Gastroesophageal sphincter (tissue), 3 donors: ENCODE data around the gene ETV6.

Experiments used
- CTCF ChIP-seq, 4 experiments: fragments of 200-600 bp in 2 of 4; fragments of 450-650 bp in 2 of 4; sonication (generic) in 1 of 4; IDR thresholded peaks; one replicate each; pipeline ENCODE4 v1.5.1; 2017 to 2019; ENCODE audit warnings: antibody characterized with exemption in 4 of 4, mild to moderate bottlenecking in 2 of 4, moderate library complexity in 2 of 4
- EP300 ChIP-seq: sonication (generic); formaldehyde crosslinking; IDR thresholded peaks from one replicate; pipeline ENCODE4 v1.6.1; 2017; ENCODE audit warnings: antibody characterized with exemption, mild to moderate bottlenecking
- POLR2A ChIP-seq, 2 donors: fragments of 450-650 bp; IDR thresholded peaks; one replicate each; pipeline ENCODE4 v1.6.1; 2017; ENCODE audit warnings: antibody characterized with exemption in 2 of 2, mild to moderate bottlenecking in 2 of 2, moderate library complexity in 1 of 2

GRCh38 chr12:11653215-11653753 lies 3.8 kb downstream of the ETV6 start:
- TF ChIP-seq CTCF (IDR thresholded peaks at IDR 0.05), result no peak
- TF ChIP-seq POLR2A (IDR thresholded peaks at IDR 0.05), result no peak
- no peak for TF ChIP-seq EP300
